GM23338 (cell line): ENCODE measurements around the gene KANK4.

Experiments
- CTCF ChIP-seq, 2 experiments: fragments of 200-600 bp in 1 of 2; sonication (generic) in 1 of 2; conservative IDR thresholded peaks; 2 replicates each; pipeline versions ENCODE4 v1.5.1 to v1.6.1; 2016 to 2017; ENCODE audit warnings: antibody characterized with exemption in 2 of 2, low read depth in 2 of 2, mild to moderate bottlenecking in 2 of 2, moderate library complexity in 1 of 2
- EZH2 ChIP-seq: fragments of 200-600 bp; sonication (generic); IDR thresholded peaks from one replicate; pipeline ENCODE4 v1.8.0; 2017; ENCODE audit warnings: antibody characterized with exemption, mild to moderate bottlenecking, low read depth; ENCODE audit not compliant: unreplicated experiment
- POLR2AphosphoS5 ChIP-seq: IDR thresholded peaks from 2 replicates; pipeline ENCODE4 v1.6.1; 2016; ENCODE audit warnings: antibody characterized with exemption, low read depth

GRCh38 chr1:62222321-62222720, 96.9 kb downstream of the KANK4 start:
- TF ChIP-seq CTCF (conservative IDR thresholded peaks at IDR 0.05; ENCODE audit: low read depth in 2 of 2): no peak
- TF ChIP-seq EZH2: no peak
- no peak for TF ChIP-seq POLR2AphosphoS5
